Right lobe of liver (tissue), 4 donors: ENCODE data around the gene MMS19.

ENCODE experiments used
- POLR2A ChIP-seq: fragments of 450-650 bp; IDR thresholded peaks from one replicate; pipeline ENCODE4 v1.6.1; 2017; ENCODE audit warnings: antibody characterized with exemption, mild to moderate bottlenecking
- TF ChIP-seq, protein P1 (sequence below), 4 donors: fragments of 200-600 bp in 3 of 4; fragments of 450-650 bp in 1 of 4; IDR thresholded peaks; one replicate each; pipeline versions ENCODE4 v1.5.1 to v1.8.0; 2016 to 2022; ENCODE audit warnings: antibody characterized with exemption in 4 of 4, mild to moderate bottlenecking in 2 of 4
- donor health status: DM: no; HTN: no; CAD: no.
- donor health status: DM: no; HTN: no; CAD: no.
- donor health status: DM: no; HTN: yes; CAD: no.

DNA sequence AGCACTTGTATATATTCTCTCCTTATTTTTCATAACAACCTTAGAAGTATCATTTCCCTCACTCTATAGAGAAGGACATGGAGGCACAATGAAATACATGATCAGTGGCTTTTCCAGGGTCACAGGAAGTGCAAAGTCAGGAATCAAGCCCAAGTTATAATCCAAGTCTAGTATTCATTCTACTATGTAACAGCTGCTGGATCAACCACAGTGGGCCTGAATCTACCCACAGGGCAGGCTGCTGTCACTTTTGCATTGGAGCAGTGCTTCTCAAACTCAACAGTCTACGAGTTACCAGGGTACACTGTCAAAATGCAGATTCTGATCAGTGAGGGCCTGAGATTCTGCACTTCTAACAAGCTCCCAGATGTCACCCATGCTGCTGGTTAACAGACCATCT, 34.0 kb downstream of the MMS19 start:
- TF ChIP-seq, protein P1, sequence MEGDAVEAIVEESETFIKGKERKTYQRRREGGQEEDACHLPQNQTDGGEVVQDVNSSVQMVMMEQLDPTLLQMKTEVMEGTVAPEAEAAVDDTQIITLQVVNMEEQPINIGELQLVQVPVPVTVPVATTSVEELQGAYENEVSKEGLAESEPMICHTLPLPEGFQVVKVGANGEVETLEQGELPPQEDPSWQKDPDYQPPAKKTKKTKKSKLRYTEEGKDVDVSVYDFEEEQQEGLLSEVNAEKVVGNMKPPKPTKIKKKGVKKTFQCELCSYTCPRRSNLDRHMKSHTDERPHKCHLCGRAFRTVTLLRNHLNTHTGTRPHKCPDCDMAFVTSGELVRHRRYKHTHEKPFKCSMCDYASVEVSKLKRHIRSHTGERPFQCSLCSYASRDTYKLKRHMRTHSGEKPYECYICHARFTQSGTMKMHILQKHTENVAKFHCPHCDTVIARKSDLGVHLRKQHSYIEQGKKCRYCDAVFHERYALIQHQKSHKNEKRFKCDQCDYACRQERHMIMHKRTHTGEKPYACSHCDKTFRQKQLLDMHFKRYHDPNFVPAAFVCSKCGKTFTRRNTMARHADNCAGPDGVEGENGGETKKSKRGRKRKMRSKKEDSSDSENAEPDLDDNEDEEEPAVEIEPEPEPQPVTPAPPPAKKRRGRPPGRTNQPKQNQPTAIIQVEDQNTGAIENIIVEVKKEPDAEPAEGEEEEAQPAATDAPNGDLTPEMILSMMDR (IDR thresholded peaks at IDR 0.05), result no peak
- no peak for TF ChIP-seq POLR2A
